ENCODE data around the gene NPVF.
A peak's percentile ranks its signal among the peaks of the same experiment; 100 is the strongest.

NPVF gene

GRCh38 chr7:25216837-25217236 lies 11.4 kb downstream of the NPVF start:
- H3K36me3 ChIP-seq, result no peaks in the 10 kb centered on the region
- no peak overlapping the region for H3K27ac ChIP-seq
- no peaks in the 10 kb centered on the region for H3K9me3 ChIP-seq
- peak; percentile 67 for TF ChIP-seq CTCF (IDR thresholded peaks at IDR 0.05)
- no peak overlapping the region for H3K4me3 ChIP-seq (ENCODE audit: low read depth in 1 of 2, low read length in 1 of 2)
- H3K27me3 ChIP-seq, result peaks cover 25% of the 10 kb centered on the region
- no peaks in the 10 kb centered on the region for H3K4me1 ChIP-seq (ENCODE audit: control insufficient read depth in 1 of 2, insufficient read depth in 1 of 2, low read depth in 1 of 2, low read length in 1 of 2)

- Histone ChIP-seq H3K9me3 (no peaks in the 10 kb centered on the region), H3K4me1 (ENCODE audit: control insufficient read depth in 1 of 2, insufficient read depth in 1 of 2, low read depth in 1 of 2, low read length in 1 of 2) (no peaks in the 10 kb centered on the region), H3K27me3 (peaks cover 22% of the 10 kb centered on the region), H3K36me3 (no peaks in the 10 kb centered on the region), H3K27ac (no peak overlapping the region), H3K4me3 (ENCODE audit: low read depth in 1 of 2, low read length in 1 of 2) (no peak overlapping the region)
- no peak for TF ChIP-seq CTCF (IDR thresholded peaks at IDR 0.05)
These were observed 12.5 kb downstream of the NPVF start for GRCh38 chr7:25215694-25216335.

- no peak for TF ChIP-seq CTCF (IDR thresholded peaks at IDR 0.05)
- Histone ChIP-seq H3K27me3 (peaks cover 8% of the 10 kb centered on the region), H3K9me3 (no peaks in the 10 kb centered on the region), H3K4me1 (ENCODE audit: control insufficient read depth in 1 of 2, insufficient read depth in 1 of 2, low read depth in 1 of 2, low read length in 1 of 2) (no peaks in the 10 kb centered on the region), H3K36me3 (no peaks in the 10 kb centered on the region), H3K27ac (no peak overlapping the region), H3K4me3 (ENCODE audit: low read depth in 1 of 2, low read length in 1 of 2) (no peak overlapping the region)
These were observed 19.6 kb downstream of the NPVF start for GRCh38 chr7:25208525-25209221.

- H3K27ac ChIP-seq, result no peak overlapping the region
- no peak for TF ChIP-seq CTCF (IDR thresholded peaks at IDR 0.05)
- H3K36me3 ChIP-seq, result no peaks in the 10 kb centered on the region
- no peak overlapping the region for H3K4me3 ChIP-seq (ENCODE audit: low read depth in 1 of 2, low read length in 1 of 2)
- no peaks in the 10 kb centered on the region for H3K4me1 ChIP-seq (ENCODE audit: control insufficient read depth in 1 of 2, insufficient read depth in 1 of 2, low read depth in 1 of 2, low read length in 1 of 2)
- H3K27me3 ChIP-seq, result peaks cover 13% of the 10 kb centered on the region
- no peaks in the 10 kb centered on the region for H3K9me3 ChIP-seq
These were observed 20.4 kb downstream of the NPVF start for GRCh38 chr7:25207887-25208286.

GRCh38 chr7:25206765-25207164 lies 21.5 kb downstream of the NPVF start:
- Histone ChIP-seq H3K4me1 (ENCODE audit: control insufficient read depth in 1 of 2, insufficient read depth in 1 of 2, low read depth in 1 of 2, low read length in 1 of 2) (no peaks in the 10 kb centered on the region), H3K27me3 (peaks cover 20% of the 10 kb centered on the region), H3K9me3 (no peaks in the 10 kb centered on the region), H3K27ac (no peak overlapping the region), H3K36me3 (no peaks in the 10 kb centered on the region), H3K4me3 (ENCODE audit: low read depth in 1 of 2, low read length in 1 of 2) (no peak overlapping the region)
- no peak for TF ChIP-seq CTCF (IDR thresholded peaks at IDR 0.05)
